Keratinocyte (primary cell): Measurements from ENCODE around the gene RNF212B.
"Not testable (repeated sequence)": the region's sequence is repeated elsewhere in the genome, so short reads cannot be mapped to it uniquely, and the experiment has no call there.

Source experiments
- CTCF ChIP-seq, 3 experiments: IDR thresholded peaks in 1 of 3; conservative IDR thresholded peaks in 1 of 3; optimal IDR thresholded peaks in 1 of 3; 2 replicates in 2 of 3; 3 replicates in 1 of 3; pipeline versions ENCODE3 to v1.5.1; 2011; ENCODE audit warnings: low read length in 3 of 3, mild to moderate bottlenecking in 3 of 3, moderate library complexity in 2 of 3, control low read depth in 1 of 3, inconsistent platforms in 1 of 3; ENCODE audit not compliant: insufficient read depth in 2 of 3; ENCODE audit errors: extremely low read depth in 1 of 3
- EZH2 ChIP-seq: IDR thresholded peaks from one replicate; pipeline ENCODE4 v1.6.1; 2012; ENCODE audit warnings: inconsistent platforms, mild to moderate bottlenecking, low read length, moderate library complexity

GRCh38 chr14:23260849-23261248 lies 23.1 kb downstream of the RNF212B start:
- not testable (repeated sequence) for TF ChIP-seq CTCF (optimal IDR thresholded peaks at IDR 0.05 in 1 of 3, IDR thresholded peaks at IDR 0.05 in 1 of 3, conservative IDR thresholded peaks at IDR 0.05 in 1 of 3; ENCODE audit: extremely low read depth in 1 of 3, insufficient read depth in 2 of 3, low read length in 3 of 3); EZH2
